PFSK-1 (cell line): ENCODE measurements around the gene SPP2.

Source experiments
- FOXP2 ChIP-seq: optimal IDR thresholded peaks from 2 replicates; pipeline ENCODE3; 2011; ENCODE audit warnings: borderline replicate concordance, control low read depth, inconsistent platforms; ENCODE audit not compliant: insufficient read depth; ENCODE audit errors: extremely low read length, extremely low read depth
- POLR2AphosphoS5 ChIP-seq: IDR thresholded peaks from 2 replicates; pipeline ENCODE4 v1.6.1; 2012; ENCODE audit warnings: low read depth, mild to moderate bottlenecking, control low read depth, low read length, moderate library complexity
- SIN3A ChIP-seq: IDR thresholded peaks from 2 replicates; pipeline ENCODE4 v1.6.1; 2012; ENCODE audit warnings: mild to moderate bottlenecking, low read length, moderate library complexity, borderline replicate concordance; ENCODE audit not compliant: insufficient read depth
- TAF1 ChIP-seq: IDR thresholded peaks from 2 replicates; pipeline ENCODE4 v1.6.1; 2012; ENCODE audit warnings: low read length, control low read depth, borderline replicate concordance; ENCODE audit not compliant: insufficient read depth
- TF ChIP-seq, protein P1 (sequence below), 2 experiments: IDR thresholded peaks; 2 replicates each; pipeline versions ENCODE4 v1.6.1 to v1.8.0; 2011 to 2012; ENCODE audit warnings: low read depth in 2 of 2, low read length in 2 of 2, control low read depth in 1 of 2, inconsistent platforms in 1 of 2, mild to moderate bottlenecking in 1 of 2, moderate library complexity in 1 of 2; ENCODE audit not compliant: insufficient read depth in 1 of 2

Gene SPP2

DNA sequence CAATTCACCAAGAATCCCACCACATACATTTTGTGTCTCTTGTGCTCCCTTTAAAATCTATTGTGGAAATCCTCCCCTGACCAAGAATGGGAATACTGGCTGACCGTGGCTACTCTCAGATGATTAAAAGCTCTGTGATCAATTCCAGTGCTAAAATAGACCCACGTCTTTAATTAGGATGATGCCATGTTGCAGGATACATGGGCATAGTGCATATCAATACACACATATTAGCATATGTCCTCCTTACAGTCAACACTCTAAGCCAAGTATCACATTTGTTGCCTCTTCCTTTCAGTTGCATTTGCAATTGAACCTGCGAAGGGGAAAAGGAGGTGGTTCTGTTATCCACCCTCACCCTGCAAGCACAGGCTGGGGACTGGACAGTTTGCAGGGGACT is 41.8 kb downstream of the SPP2 start:
- TF ChIP-seq POLR2AphosphoS5 (no peak), SIN3A (no peak), TAF1 (no peak), FOXP2 (no peak)
- TF ChIP-seq, protein P1, sequence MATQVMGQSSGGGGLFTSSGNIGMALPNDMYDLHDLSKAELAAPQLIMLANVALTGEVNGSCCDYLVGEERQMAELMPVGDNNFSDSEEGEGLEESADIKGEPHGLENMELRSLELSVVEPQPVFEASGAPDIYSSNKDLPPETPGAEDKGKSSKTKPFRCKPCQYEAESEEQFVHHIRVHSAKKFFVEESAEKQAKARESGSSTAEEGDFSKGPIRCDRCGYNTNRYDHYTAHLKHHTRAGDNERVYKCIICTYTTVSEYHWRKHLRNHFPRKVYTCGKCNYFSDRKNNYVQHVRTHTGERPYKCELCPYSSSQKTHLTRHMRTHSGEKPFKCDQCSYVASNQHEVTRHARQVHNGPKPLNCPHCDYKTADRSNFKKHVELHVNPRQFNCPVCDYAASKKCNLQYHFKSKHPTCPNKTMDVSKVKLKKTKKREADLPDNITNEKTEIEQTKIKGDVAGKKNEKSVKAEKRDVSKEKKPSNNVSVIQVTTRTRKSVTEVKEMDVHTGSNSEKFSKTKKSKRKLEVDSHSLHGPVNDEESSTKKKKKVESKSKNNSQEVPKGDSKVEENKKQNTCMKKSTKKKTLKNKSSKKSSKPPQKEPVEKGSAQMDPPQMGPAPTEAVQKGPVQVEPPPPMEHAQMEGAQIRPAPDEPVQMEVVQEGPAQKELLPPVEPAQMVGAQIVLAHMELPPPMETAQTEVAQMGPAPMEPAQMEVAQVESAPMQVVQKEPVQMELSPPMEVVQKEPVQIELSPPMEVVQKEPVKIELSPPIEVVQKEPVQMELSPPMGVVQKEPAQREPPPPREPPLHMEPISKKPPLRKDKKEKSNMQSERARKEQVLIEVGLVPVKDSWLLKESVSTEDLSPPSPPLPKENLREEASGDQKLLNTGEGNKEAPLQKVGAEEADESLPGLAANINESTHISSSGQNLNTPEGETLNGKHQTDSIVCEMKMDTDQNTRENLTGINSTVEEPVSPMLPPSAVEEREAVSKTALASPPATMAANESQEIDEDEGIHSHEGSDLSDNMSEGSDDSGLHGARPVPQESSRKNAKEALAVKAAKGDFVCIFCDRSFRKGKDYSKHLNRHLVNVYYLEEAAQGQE (IDR thresholded peaks at IDR 0.05; ENCODE audit: insufficient read depth in 1 of 2, low read depth in 2 of 2, low read length in 2 of 2), result no peak

DNA sequence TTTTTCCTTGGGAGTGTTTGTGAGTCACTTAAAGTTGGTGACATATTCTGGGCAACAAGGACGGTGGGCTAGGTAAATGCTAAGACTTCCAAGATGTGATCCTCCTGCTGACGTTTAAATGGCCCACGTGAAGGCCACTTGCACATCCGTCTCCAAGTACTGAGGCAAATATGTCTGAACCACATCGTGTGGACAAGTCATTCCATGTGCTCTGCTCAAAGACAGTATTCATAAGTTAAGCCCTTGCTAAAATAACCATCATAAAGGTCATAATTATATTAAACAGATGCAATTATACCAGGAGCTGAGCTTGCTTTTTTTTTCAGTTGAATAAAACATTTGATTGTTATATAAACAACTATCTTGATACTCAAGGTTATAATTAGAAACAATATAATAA is 44.8 kb downstream of the SPP2 start:
- TF ChIP-seq FOXP2 (no peak), POLR2AphosphoS5 (no peak), SIN3A (no peak), TAF1 (no peak)
- TF ChIP-seq, protein P1 (IDR thresholded peaks at IDR 0.05; ENCODE audit: insufficient read depth in 1 of 2, low read depth in 2 of 2, low read length in 2 of 2), result no peak

DNA sequence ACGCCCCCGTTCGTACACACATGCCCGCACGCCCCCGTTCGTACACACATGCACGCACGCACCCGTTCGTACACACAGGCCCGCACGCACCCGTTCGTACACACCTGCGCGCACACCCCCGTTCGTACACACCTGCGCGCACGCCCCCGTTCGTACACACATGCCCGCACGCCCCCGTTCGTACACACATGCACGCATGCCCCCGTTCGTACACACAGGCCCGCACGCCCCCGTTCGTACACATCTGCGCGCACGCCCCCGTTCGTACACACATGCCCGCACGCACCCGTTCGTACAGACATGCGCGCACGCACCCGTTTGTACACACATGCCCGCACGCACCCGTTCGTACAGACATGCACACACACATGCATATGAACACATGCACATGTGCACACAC is 45.7 kb downstream of the SPP2 start:
- TF ChIP-seq FOXP2, result no peak
- no peak for TF ChIP-seq TAF1
- TF ChIP-seq SIN3A, result no peak
- TF ChIP-seq, protein P1 (IDR thresholded peaks at IDR 0.05; ENCODE audit: insufficient read depth in 1 of 2, low read depth in 2 of 2, low read length in 2 of 2), result no peak
- TF ChIP-seq POLR2AphosphoS5, result no peak

DNA sequence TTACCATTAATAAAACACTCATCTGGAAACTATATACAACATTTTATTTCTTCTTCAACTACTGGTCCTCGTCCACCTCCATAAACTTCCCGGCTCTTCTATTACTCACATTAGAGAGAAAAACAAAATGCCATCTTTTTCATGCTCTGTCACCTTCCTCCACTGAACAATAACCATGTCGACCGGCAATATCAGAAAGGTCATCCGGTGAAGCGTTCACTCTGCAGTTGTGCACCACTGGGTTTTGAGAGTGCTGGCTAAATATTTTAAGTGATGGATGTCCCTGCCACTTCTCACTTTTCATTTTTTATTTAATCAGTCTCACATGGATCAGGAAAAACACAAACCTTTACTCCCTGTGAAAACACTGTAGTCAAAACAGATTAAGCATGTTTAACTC is 48.2 kb downstream of the SPP2 start:
- TF ChIP-seq POLR2AphosphoS5 (no peak), SIN3A (no peak), FOXP2 (no peak), TAF1 (no peak)
- TF ChIP-seq, protein P1 (IDR thresholded peaks at IDR 0.05; ENCODE audit: insufficient read depth in 1 of 2, low read depth in 2 of 2, low read length in 2 of 2), result no peak

DNA sequence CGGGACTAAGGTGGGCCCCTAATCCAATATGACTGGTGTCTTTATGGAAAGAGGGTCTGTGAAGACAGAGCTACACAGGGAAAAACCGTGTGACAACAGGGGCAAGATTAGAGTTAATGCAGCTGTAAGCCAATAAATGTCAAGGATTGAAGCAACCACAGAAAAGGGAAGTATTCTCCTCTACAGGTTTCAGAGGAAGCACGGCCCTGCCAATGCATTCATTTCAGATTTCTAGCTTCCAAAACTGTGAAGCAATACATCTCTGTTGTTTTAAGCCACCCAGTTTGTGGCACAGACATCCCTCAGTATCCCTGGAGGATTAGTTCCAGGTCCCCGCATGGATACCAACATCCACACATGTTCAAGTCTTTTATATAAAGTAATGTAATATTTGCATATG is 48.8 kb downstream of the SPP2 start:
- TF ChIP-seq POLR2AphosphoS5, result no peak

DNA sequence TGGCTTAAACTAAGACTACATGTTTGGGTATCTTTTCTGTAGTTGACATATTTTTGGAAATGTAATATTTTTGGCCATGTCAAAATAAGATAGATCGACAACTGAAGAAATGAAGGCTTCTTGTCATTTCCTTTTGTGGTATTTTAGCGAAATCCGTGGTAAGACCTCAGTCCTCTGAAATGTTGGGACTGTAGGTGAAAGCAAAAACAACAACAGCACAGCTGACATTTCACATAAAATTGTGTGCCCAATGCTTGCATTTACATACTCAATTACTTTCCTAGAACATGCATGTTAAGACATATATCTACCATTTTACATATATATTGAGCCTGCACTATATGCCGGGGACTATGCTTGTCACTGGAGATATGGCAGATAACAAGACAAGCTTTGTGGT is 50.2 kb downstream of the SPP2 start:
- no peak for TF ChIP-seq FOXP2
- no peak for TF ChIP-seq SIN3A
- no peak for TF ChIP-seq POLR2AphosphoS5
- TF ChIP-seq, protein P1 (IDR thresholded peaks at IDR 0.05; ENCODE audit: insufficient read depth in 1 of 2, low read depth in 2 of 2, low read length in 2 of 2), result no peak
- no peak for TF ChIP-seq TAF1
